NCI-H2196 (cell line): ENCODE results near the gene SLC10A3.

ENCODE experiments used
- DNase-seq: peaks from one replicate; lab custom pipeline; 2025; ENCODE audit not compliant: unreplicated experiment; lab: John Stamatoyannopoulos, UW

The SLC10A3 gene

GRCh38 chrX:154441984-154442707 lies 48.3 kb downstream of the SLC10A3 start:
- no peak for DNase-seq

- no peak for DNase-seq
Observed at GRCh38 chrX:154441564-154441963, 48.9 kb downstream of the SLC10A3 start.

- no peak for DNase-seq
Observed at GRCh38 chrX:154440623-154441357, 49.6 kb downstream of the SLC10A3 start.

GRCh38 chrX:154439841-154440240 lies 50.6 kb downstream of the SLC10A3 start:
- DNase-seq, result no peak

- no peak for DNase-seq
Observed at GRCh38 chrX:154437971-154438893, 52.2 kb downstream of the SLC10A3 start.
